ENCODE data around the gene SZRD1.

Gene SZRD1

GRCh38 chr1:16367968-16368890 is 1.2 kb downstream of the SZRD1 start:
- DNase-seq (ENCODE audit: low spot score), result no peak

- no peak for DNase-seq (ENCODE audit: low spot score)
Measured at GRCh38 chr1:16369821-16370220, 2.8 kb downstream of the SZRD1 start.

- no peak for DNase-seq (ENCODE audit: low spot score)
Measured at GRCh38 chr1:16371725-16372124, 4.7 kb downstream of the SZRD1 start.

GRCh38 chr1:16372535-16373285 is 5.7 kb downstream of the SZRD1 start:
- DNase-seq (ENCODE audit: low spot score), result no peak

GRCh38 chr1:16374266-16374665 is 7.2 kb downstream of the SZRD1 start:
- no peak for DNase-seq (ENCODE audit: low spot score)

GRCh38 chr1:16375521-16376340 is 8.7 kb downstream of the SZRD1 start:
- no peak for DNase-seq (ENCODE audit: low spot score)

- DNase-seq (ENCODE audit: low spot score), result no peak
Measured at GRCh38 chr1:16376971-16377370, 9.9 kb downstream of the SZRD1 start.

GRCh38 chr1:16378443-16378842 is 11.4 kb downstream of the SZRD1 start:
- DNase-seq (ENCODE audit: low spot score), result no peak

GRCh38 chr1:16380868-16381267 is 13.8 kb downstream of the SZRD1 start:
- DNase-seq (ENCODE audit: low spot score), result no peak

- DNase-seq (ENCODE audit: low spot score), result no peak
Measured at GRCh38 chr1:16383888-16384287, 16.8 kb downstream of the SZRD1 start.

- no peak for DNase-seq (ENCODE audit: low spot score)
Measured at GRCh38 chr1:16385659-16386453, 18.8 kb downstream of the SZRD1 start.

- no peak for DNase-seq (ENCODE audit: low spot score)
Measured at GRCh38 chr1:16386454-16387113, 19.5 kb downstream of the SZRD1 start.

GRCh38 chr1:16387201-16388188 is 20.5 kb downstream of the SZRD1 start:
- DNase-seq (ENCODE audit: low spot score), result no peak

- DNase-seq (ENCODE audit: low spot score), result no peak
Measured at GRCh38 chr1:16391411-16391810, 24.4 kb downstream of the SZRD1 start.

GRCh38 chr1:16392740-16393569 is 25.9 kb downstream of the SZRD1 start:
- no peak for DNase-seq (ENCODE audit: low spot score)

- no peak for DNase-seq (ENCODE audit: low spot score)
Measured at GRCh38 chr1:16393570-16394521, 26.8 kb downstream of the SZRD1 start.

- no peak for DNase-seq (ENCODE audit: low spot score)
Measured at GRCh38 chr1:16394977-16395376, 27.9 kb downstream of the SZRD1 start.

GRCh38 chr1:16396591-16396990 is 29.5 kb downstream of the SZRD1 start:
- DNase-seq (ENCODE audit: low spot score), result no peak

Data from CD4-positive, alpha-beta T cell treated with Interleukin-6 at 100 ng/mL for 8 hours (primary cell).